GM12891 (cell line): Measurements from ENCODE around the gene SEC22A.

Source experiments
- DNase-seq: peaks from one replicate; pipeline ENCODE4 v3.0.0; 2011; ENCODE audit warnings: low spot score; ENCODE audit not compliant: insufficient read length
- FAIRE-seq: peaks from 2 replicates; lab custom pipeline; 2011; peaks lifted over from hg19 to GRCh38; lab: Jason Lieb, UNC
- PAX5 ChIP-seq: IDR thresholded peaks from 2 replicates; pipeline ENCODE4 v1.6.1; 2011; ENCODE audit warnings: low read length, moderate library complexity, mild to moderate bottlenecking; ENCODE audit not compliant: insufficient read depth, severe bottlenecking
- POLR2A ChIP-seq: IDR thresholded peaks from 2 replicates; pipeline ENCODE4 v1.6.1; 2011; ENCODE audit warnings: low read depth, low read length, control low read depth
- POLR2AphosphoS5 ChIP-seq: IDR thresholded peaks from 2 replicates; pipeline ENCODE4 v1.6.1; 2011; ENCODE audit warnings: low read depth, low read length, control low read depth
- POU2F2 ChIP-seq: IDR thresholded peaks from 2 replicates; pipeline ENCODE4 v1.6.1; 2011; ENCODE audit warnings: low read depth, mild to moderate bottlenecking, control low read depth, low read length, moderate library complexity
- SPI1 ChIP-seq: IDR thresholded peaks from 2 replicates; pipeline ENCODE4 v1.6.1; 2011; ENCODE audit warnings: low read depth, low read length, control low read depth
- TAF1 ChIP-seq: IDR thresholded peaks from 2 replicates; pipeline ENCODE4 v1.6.1; 2011; ENCODE audit warnings: low read depth, low read length, control low read depth

Gene SEC22A

GRCh38 chr3:123261666-123262065 is 59.9 kb downstream of the SEC22A start:
- TF ChIP-seq TAF1 (no peak), POU2F2 (no peak), POLR2AphosphoS5 (no peak), POLR2A (no peak), SPI1 (no peak), PAX5 (no peak)
- FAIRE-seq (peak; percentile 26), DNase-seq (no peak)

- FAIRE-seq: no peak
- DNase-seq: no peak
- no peak for TF ChIP-seq PAX5
- no peak for TF ChIP-seq POU2F2
- no peak for TF ChIP-seq POLR2AphosphoS5
- no peak for TF ChIP-seq POLR2A
- TF ChIP-seq TAF1: no peak
Observed at GRCh38 chr3:123262226-123262625, 60.5 kb downstream of the SEC22A start.

- FAIRE-seq (no peak), DNase-seq (no peak)
- no peak for TF ChIP-seq POU2F2
- TF ChIP-seq PAX5: no peak
- TF ChIP-seq POLR2A: no peak
- TF ChIP-seq TAF1: no peak
Observed at GRCh38 chr3:123262868-123263267, 61.1 kb downstream of the SEC22A start.

GRCh38 chr3:123263941-123264340 is 62.2 kb downstream of the SEC22A start:
- no peak for TF ChIP-seq POU2F2
- TF ChIP-seq TAF1: no peak
- no peak for TF ChIP-seq SPI1
- no peak for TF ChIP-seq PAX5
- TF ChIP-seq POLR2AphosphoS5: no peak
- FAIRE-seq: no peak
- DNase-seq: no peak

GRCh38 chr3:123267821-123268220 is 66.1 kb downstream of the SEC22A start:
- FAIRE-seq (no peak), DNase-seq (no peak)
- TF ChIP-seq POLR2AphosphoS5 (no peak), POU2F2 (no peak), POLR2A (no peak), PAX5 (no peak), TAF1 (no peak), SPI1 (no peak)

- DNase-seq (no peak), FAIRE-seq (no peak)
- TF ChIP-seq PAX5: no peak
- TF ChIP-seq POLR2A: no peak
- no peak for TF ChIP-seq TAF1
- no peak for TF ChIP-seq SPI1
- no peak for TF ChIP-seq POLR2AphosphoS5
- TF ChIP-seq POU2F2: no peak
Observed at GRCh38 chr3:123270818-123271217, 69.1 kb downstream of the SEC22A start.

- TF ChIP-seq TAF1 (no peak), PAX5 (no peak), POU2F2 (no peak), POLR2AphosphoS5 (no peak), POLR2A (no peak), SPI1 (no peak)
- FAIRE-seq: no peak
Observed at GRCh38 chr3:123271466-123272159, 69.9 kb downstream of the SEC22A start.

GRCh38 chr3:123272547-123272946 is 70.8 kb downstream of the SEC22A start:
- no peak for DNase-seq
- TF ChIP-seq TAF1: no peak
- TF ChIP-seq POU2F2: no peak
- no peak for TF ChIP-seq POLR2AphosphoS5
- no peak for TF ChIP-seq POLR2A
- no peak for FAIRE-seq

More at GRCh38 chr3:123271466-123272159, 69.9 kb downstream of the SEC22A start:
- no peak for DNase-seq

GRCh38 chr3:123275691-123276090 is 73.9 kb downstream of the SEC22A start:
- no peak for TF ChIP-seq TAF1
- TF ChIP-seq SPI1: no peak
- TF ChIP-seq POLR2A: no peak
- TF ChIP-seq POU2F2: no peak
- no peak for TF ChIP-seq POLR2AphosphoS5
- FAIRE-seq (no peak), DNase-seq (no peak)

GRCh38 chr3:123276346-123277006 is 74.7 kb downstream of the SEC22A start:
- TF ChIP-seq POLR2AphosphoS5 (no peak), SPI1 (no peak), TAF1 (no peak), POU2F2 (no peak), POLR2A (no peak)
- DNase-seq: no peak
- no peak for FAIRE-seq

GRCh38 chr3:123277106-123277505 is 75.4 kb downstream of the SEC22A start:
- DNase-seq (no peak), FAIRE-seq (no peak)
- TF ChIP-seq SPI1: no peak
- no peak for TF ChIP-seq PAX5
- TF ChIP-seq TAF1: no peak
- no peak for TF ChIP-seq POLR2AphosphoS5
- no peak for TF ChIP-seq POLR2A
- no peak for TF ChIP-seq POU2F2
